OCI-LY3 (cell line): ENCODE data around the gene BABAM2.

Experiments used
- EZH2phosphoT487 ChIP-seq: fragments of 200-600 bp; shearing (Covaris generic); IDR thresholded peaks from 2 replicates; pipeline ENCODE4 v1.6.1; 2018; ENCODE audit warnings: antibody characterized with exemption, mixed run types, low read depth
- TF ChIP-seq, protein P1 (sequence below): fragments of 200-600, 300-600 bp; sonication (generic); IDR thresholded peaks from 2 replicates; pipeline ENCODE4 v1.5.1; 2014; ENCODE audit warnings: antibody characterized with exemption, low read length, low read depth

DNA sequence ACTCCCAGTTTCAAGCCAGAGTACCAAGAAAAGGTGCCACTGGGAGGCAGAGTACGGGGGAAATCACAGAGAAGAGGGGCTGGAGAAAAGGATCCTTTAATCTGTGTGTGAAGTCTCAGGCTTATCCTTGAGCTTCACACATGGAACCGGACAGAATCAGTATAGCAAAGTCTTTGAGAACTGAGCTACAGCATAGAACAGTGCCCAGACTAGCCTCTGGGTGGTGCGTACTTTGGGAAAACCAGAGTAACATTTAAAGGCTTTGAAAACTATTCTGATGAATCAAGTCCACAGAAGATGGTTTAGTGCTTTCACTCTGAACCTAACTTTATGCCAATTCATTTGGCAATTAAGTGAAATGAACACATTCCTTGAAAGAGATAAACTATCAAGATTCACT is 83.1 kb downstream of the BABAM2 start:
- TF ChIP-seq, protein P1, sequence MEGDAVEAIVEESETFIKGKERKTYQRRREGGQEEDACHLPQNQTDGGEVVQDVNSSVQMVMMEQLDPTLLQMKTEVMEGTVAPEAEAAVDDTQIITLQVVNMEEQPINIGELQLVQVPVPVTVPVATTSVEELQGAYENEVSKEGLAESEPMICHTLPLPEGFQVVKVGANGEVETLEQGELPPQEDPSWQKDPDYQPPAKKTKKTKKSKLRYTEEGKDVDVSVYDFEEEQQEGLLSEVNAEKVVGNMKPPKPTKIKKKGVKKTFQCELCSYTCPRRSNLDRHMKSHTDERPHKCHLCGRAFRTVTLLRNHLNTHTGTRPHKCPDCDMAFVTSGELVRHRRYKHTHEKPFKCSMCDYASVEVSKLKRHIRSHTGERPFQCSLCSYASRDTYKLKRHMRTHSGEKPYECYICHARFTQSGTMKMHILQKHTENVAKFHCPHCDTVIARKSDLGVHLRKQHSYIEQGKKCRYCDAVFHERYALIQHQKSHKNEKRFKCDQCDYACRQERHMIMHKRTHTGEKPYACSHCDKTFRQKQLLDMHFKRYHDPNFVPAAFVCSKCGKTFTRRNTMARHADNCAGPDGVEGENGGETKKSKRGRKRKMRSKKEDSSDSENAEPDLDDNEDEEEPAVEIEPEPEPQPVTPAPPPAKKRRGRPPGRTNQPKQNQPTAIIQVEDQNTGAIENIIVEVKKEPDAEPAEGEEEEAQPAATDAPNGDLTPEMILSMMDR = no peak
- TF ChIP-seq EZH2phosphoT487 = no peak
